ENCODE data around the gene COL18A1. TPM values are rescaled to one million over a fixed set of nuclear protein-coding genes. Genes with fewer than 3 reads are reported as not detected.

Gene COL18A1
- total and polyA plus RNA-seq, 3 donors from 2014 or later, result 53.2 to 165 (median 111) TPM

GRCh38 chr21:45420061-45421041 is 15.4 kb downstream of the COL18A1 start:
- no peak overlapping the region for H3K4me3 ChIP-seq
- TF ChIP-seq POLR2A (IDR thresholded peaks at IDR 0.05) (no peak), CTCF (IDR thresholded peaks at IDR 0.05) (no peak)
- H3K27me3 ChIP-seq, result no peaks in the 10 kb centered on the region
- WGBS, 2 donors, result 66 to 86% methylated on average over 20 to 36 of the region's 36 CpGs
- no peaks in the 10 kb centered on the region for H3K9me3 ChIP-seq
- intact Hi-C loops (cut with DNase I; ENCODE audit: low total_unique reads), result no loop called here
- H3K4me1 ChIP-seq, result peaks cover 10% of the 10 kb centered on the region
- H3K27ac ChIP-seq, result no peak overlapping the region
- H3K36me3 ChIP-seq (ENCODE audit: low read depth, missing control alignments), result no peaks in the 10 kb centered on the region
- no peak for DNase-seq

- WGBS, 2 donors, result 65 to 84% methylated on average over 11 to 25 of the region's 25 CpGs
- no peaks in the 10 kb centered on the region for H3K27me3 ChIP-seq
- no peaks in the 10 kb centered on the region for H3K36me3 ChIP-seq (ENCODE audit: low read depth, missing control alignments)
- peaks cover 6% of the 10 kb centered on the region for H3K4me1 ChIP-seq
- intact Hi-C loops (cut with DNase I; ENCODE audit: low total_unique reads), result no loop called here
- TF ChIP-seq POLR2A (IDR thresholded peaks at IDR 0.05), result no peak
- no peak for TF ChIP-seq CTCF (IDR thresholded peaks at IDR 0.05)
- H3K27ac ChIP-seq, result no peak overlapping the region
- no peak overlapping the region for H3K4me3 ChIP-seq
- no peak for DNase-seq
- H3K9me3 ChIP-seq, result no peaks in the 10 kb centered on the region
These were observed 16.3 kb downstream of the COL18A1 start for GRCh38 chr21:45421071-45421845.

GRCh38 chr21:45421846-45422775 is 17.1 kb downstream of the COL18A1 start:
- TF ChIP-seq CTCF (IDR thresholded peaks at IDR 0.05) (no peak), POLR2A (IDR thresholded peaks at IDR 0.05) (no peak)

GRCh38 chr21:45423201-45423955 is 18.4 kb downstream of the COL18A1 start:
- Histone ChIP-seq H3K9me3 (no peaks in the 10 kb centered on the region), H3K36me3 (ENCODE audit: low read depth, missing control alignments) (no peaks in the 10 kb centered on the region), H3K27ac (no peak overlapping the region), H3K4me3 (no peak overlapping the region), H3K27me3 (no peaks in the 10 kb centered on the region), H3K4me1 (no peaks in the 10 kb centered on the region)
- TF ChIP-seq POLR2A (IDR thresholded peaks at IDR 0.05), result no peak
- no peak for TF ChIP-seq CTCF (IDR thresholded peaks at IDR 0.05)
- intact Hi-C loops (cut with DNase I; ENCODE audit: low total_unique reads), result no loop called here
- WGBS, 2 donors, result 87% methylated on average over 23 of the region's 23 CpGs
- DNase-seq, result no peak

More at GRCh38 chr21:45421846-45422775, 17.1 kb downstream of the COL18A1 start:
- no peak for DNase-seq
- peaks cover 5% of the 10 kb centered on the region for H3K4me1 ChIP-seq
- H3K36me3 ChIP-seq (ENCODE audit: low read depth, missing control alignments), result no peaks in the 10 kb centered on the region
- H3K9me3 ChIP-seq, result no peaks in the 10 kb centered on the region
- H3K4me3 ChIP-seq, result no peak overlapping the region
- no peak overlapping the region for H3K27ac ChIP-seq
- no peaks in the 10 kb centered on the region for H3K27me3 ChIP-seq
- 92 to 96% methylated on average over 12 to 28 of the region's 28 CpGs for WGBS, 2 donors
- intact Hi-C loops (cut with DNase I; ENCODE audit: low total_unique reads), result no loop called here
